Panc1 (cell line): Measurements from ENCODE around the gene SLC24A4. TPM values are rescaled to one million over a fixed set of nuclear protein-coding genes. Genes with fewer than 3 reads are reported as not detected.

Experiments used
- ATAC-seq: fragments of 200-7000 bp; cut with Tn5 transposase; 2 replicates; pipeline ENCODE4 v1.9.1; 2020; ENCODE audit warnings: mild to moderate bottlenecking, moderate library complexity
- BruUV-seq: library from RNA; stranded (reverse); fragments of 400-500 nt; replicated peaks from 2 replicates; lab custom pipeline; 2021; lab: Mats Ljungman, UMichigan
- CTCF ChIA-PET: fragments of 300-600 bp; sonication (Branson Sonifier 250); formaldehyde crosslinking; loops from one replicate; lab custom pipeline; 2022; ENCODE audit warnings: antibody characterized with exemption; lab: Charles Lee
- POLR2A ChIA-PET: fragments of 300-600 bp; sonication (Branson Sonifier 250); formaldehyde crosslinking; loops from one replicate; lab custom pipeline; 2022; ENCODE audit warnings: antibody characterized with exemption; lab: Charles Lee
- DNase-seq: peaks from one replicate; pipeline ENCODE4 v3.0.0-alpha.2; 2010; ENCODE audit warnings: low read depth, low spot score
- H3K27ac ChIP-seq: 2 replicates; pipeline ENCODE4 v1.5.1; 2011; ENCODE audit warnings: mild to moderate bottlenecking, low read length, inconsistent platforms
- H3K27me3 ChIP-seq: fragments of 200-500 bp; sonication (Bioruptor generic); 2 replicates; pipeline ENCODE4 v1.6.0; 2014; ENCODE audit warnings: low read length, inconsistent platforms; ENCODE audit not compliant: control insufficient read depth, insufficient read depth
- H3K36me3 ChIP-seq: fragments of 200-500 bp; sonication (Bioruptor generic); 2 replicates; pipeline ENCODE4 v1.5.1; 2014; ENCODE audit warnings: inconsistent platforms, mild to moderate bottlenecking, low read length, moderate library complexity; ENCODE audit not compliant: control insufficient read depth, insufficient read depth
- H3K4me1 ChIP-seq: 2 replicates; pipeline ENCODE4 v1.5.1; 2011; ENCODE audit warnings: inconsistent platforms, mild to moderate bottlenecking, low read length, moderate library complexity; ENCODE audit not compliant: control insufficient read depth, insufficient read depth
- H3K4me3 ChIP-seq, 2 experiments: 2 replicates each; pipeline ENCODE4 v1.5.1; 2011 to 2012; ENCODE audit warnings: low read depth in 2 of 2, low read length in 2 of 2, mild to moderate bottlenecking in 2 of 2, inconsistent platforms in 1 of 2, moderate library complexity in 1 of 2
- H3K9me3 ChIP-seq: fragments of 200-500 bp; sonication (Bioruptor generic); 2 replicates; pipeline ENCODE4 v1.5.1; 2014; ENCODE audit warnings: low read depth, mild to moderate bottlenecking, inconsistent platforms, low read length, moderate library complexity; ENCODE audit not compliant: control insufficient read depth, insufficient read depth
- CTCF ChIP-seq: fragments of 450-650 bp; IDR thresholded peaks from 2 replicates; pipeline ENCODE4 v1.5.1; 2017; ENCODE audit warnings: mild to moderate bottlenecking
- POLR2AphosphoS5 ChIP-seq: IDR thresholded peaks from 2 replicates; pipeline ENCODE4 v1.6.1; 2012; ENCODE audit warnings: mild to moderate bottlenecking, low read depth, low read length, moderate library complexity
- REST ChIP-seq, 2 experiments: IDR thresholded peaks; 2 replicates each; pipeline ENCODE4 v1.6.1; 2011 to 2012; ENCODE audit warnings: low read depth in 2 of 2, control low read depth in 1 of 2, low read length in 1 of 2, mild to moderate bottlenecking in 1 of 2, moderate library complexity in 1 of 2; ENCODE audit not compliant: insufficient read depth in 1 of 2
- SIN3A ChIP-seq: IDR thresholded peaks from 2 replicates; pipeline ENCODE4 v1.6.1; 2012; ENCODE audit warnings: low read depth, mild to moderate bottlenecking, low read length, moderate library complexity, borderline replicate concordance; ENCODE audit not compliant: insufficient read depth
- TCF7L2 ChIP-seq: IDR thresholded peaks from 2 replicates; pipeline ENCODE4 v1.6.1; 2011; ENCODE audit warnings: mild to moderate bottlenecking, low read depth, low read length, inconsistent platforms
- in situ Hi-C: cut with HindIII; loops from 2 replicates; pipeline ENCODE4 v1.10.0; 2016; ENCODE audit warnings: low sequenced_read_pairs, low pct_unique_long_range_greater_than_20kb
- intact Hi-C: fragments of 100-400 bp; cut with micrococcal nuclease; formaldehyde crosslinking; loops from one replicate; pipeline ENCODE4 v1.10.0; 2022; ENCODE audit not compliant: unreplicated experiment
- total RNA-seq: library from RNA; stranded (reverse); gene quantifications from one replicate; pipeline ENCODE4 v1.2.1, GENCODE V29; 2021; ENCODE audit not compliant: unreplicated experiment

SLC24A4 gene
- total RNA-seq, 1 experiment from 2014 or later, result not detected

- TF ChIP-seq REST (IDR thresholded peaks at IDR 0.05; ENCODE audit: insufficient read depth in 1 of 2, low read depth in 2 of 2, low read length in 1 of 2), result no peak
- no peak for TF ChIP-seq SIN3A
- no peak for TF ChIP-seq CTCF
- no peak for TF ChIP-seq POLR2AphosphoS5
- no peaks in the 10 kb centered on the region for H3K9me3 ChIP-seq
- H3K4me3 ChIP-seq, result no peak overlapping the region
- no peaks in the 10 kb centered on the region for H3K27me3 ChIP-seq
- DNase-seq, result no peak
- ChIA-PET POLR2A (no interaction called here), CTCF (no interaction called here)
- in situ Hi-C loops (no loop called here), intact Hi-C loops (no loop called here)
- no TSS peak for BruUV-seq
- no peaks in the 10 kb centered on the region for H3K36me3 ChIP-seq
- no peaks in the 10 kb centered on the region for H3K4me1 ChIP-seq
- H3K27ac ChIP-seq, result no peak overlapping the region
- ATAC-seq, result no peak
Observed at GRCh38 chr14:92464716-92465115, 141.8 kb downstream of the SLC24A4 start.

GRCh38 chr14:92465353-92466055 lies 142.5 kb downstream of the SLC24A4 start:
- BruUV-seq, result no TSS peak
- in situ Hi-C loops, result no loop called here
- no peaks in the 10 kb centered on the region for H3K27me3 ChIP-seq
- ChIA-PET CTCF (no interaction called here), POLR2A (no interaction called here)
- no peak overlapping the region for H3K27ac ChIP-seq
- ATAC-seq (no peak), DNase-seq (no peak)
- intact Hi-C loops, result no loop called here
- no peaks in the 10 kb centered on the region for H3K36me3 ChIP-seq
- no peak overlapping the region for H3K4me3 ChIP-seq
- no peaks in the 10 kb centered on the region for H3K9me3 ChIP-seq
- no peak for TF ChIP-seq TCF7L2
- no peak for TF ChIP-seq SIN3A
- no peak for TF ChIP-seq CTCF
- TF ChIP-seq POLR2AphosphoS5, result no peak
- TF ChIP-seq REST (IDR thresholded peaks at IDR 0.05; ENCODE audit: insufficient read depth in 1 of 2, low read depth in 2 of 2, low read length in 1 of 2), result no peak
- H3K4me1 ChIP-seq, result no peaks in the 10 kb centered on the region
